ENCODE results near the gene TBC1D14.

- no peak for TF ChIP-seq CTCF (IDR thresholded peaks at IDR 0.05)
- no peak for TF ChIP-seq POLR2A (IDR thresholded peaks at IDR 0.05)
Measured at GRCh38 chr4:6933691-6934430, 24.2 kb downstream of the TBC1D14 start.

Measured in lower leg skin (tissue), 3 donors.